Activated gamma-delta T cell treated with anti-CD3 and anti-CD28 coated beads, Interleukin-2, amount 50 U/mL, for 16 hours (primary cell): ENCODE data around the gene DEFB123.
"Not testable (repeated sequence)": the region's sequence is repeated elsewhere in the genome, so short reads cannot be mapped to it uniquely, and the experiment has no call there.

Experiments
- DNase-seq: peaks from one replicate; pipeline ENCODE4 v3.0.0-alpha.2; 2020; ENCODE audit warnings: low read depth

Gene DEFB123, protein sequence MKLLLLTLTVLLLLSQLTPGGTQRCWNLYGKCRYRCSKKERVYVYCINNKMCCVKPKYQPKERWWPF

DNA sequence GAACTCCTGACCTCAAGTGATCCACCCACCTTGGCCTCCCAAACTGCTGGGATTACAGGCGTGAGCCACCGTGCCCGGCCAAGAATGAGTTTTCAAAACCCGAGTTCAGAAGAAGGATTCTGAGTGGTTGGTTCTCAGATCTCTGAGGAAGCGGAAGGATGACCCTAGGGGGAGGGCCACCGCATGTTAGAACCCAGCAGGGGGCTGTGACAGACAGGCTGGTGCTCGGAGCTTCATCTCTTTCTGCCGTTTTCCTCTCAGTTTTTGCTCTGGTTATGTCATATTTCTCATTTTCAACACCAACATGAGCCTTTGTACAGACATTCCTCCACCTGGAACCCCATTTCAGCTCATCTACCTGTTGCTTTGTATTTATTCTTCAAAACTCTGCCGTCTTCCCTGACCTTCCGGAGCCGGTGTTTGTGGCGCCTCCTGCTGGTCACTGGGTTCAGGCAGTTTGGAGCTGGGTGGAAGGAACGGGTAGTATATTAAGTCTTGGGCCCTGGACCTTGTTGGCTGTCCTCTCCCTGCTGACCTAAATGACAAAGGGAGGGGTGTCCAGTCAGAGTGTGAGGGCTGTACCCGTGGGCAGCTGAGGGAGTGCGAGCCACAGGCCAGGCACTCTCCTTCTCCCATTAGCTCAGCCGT is at the start of gene DEFB123:
Gene DEFB123, plus strand, starts transcription at position 621 of the 648 bp plus-strand sequence. CDS start 67 bp downstream, outside the sequence.
- DNase-seq = no peak

DNA sequence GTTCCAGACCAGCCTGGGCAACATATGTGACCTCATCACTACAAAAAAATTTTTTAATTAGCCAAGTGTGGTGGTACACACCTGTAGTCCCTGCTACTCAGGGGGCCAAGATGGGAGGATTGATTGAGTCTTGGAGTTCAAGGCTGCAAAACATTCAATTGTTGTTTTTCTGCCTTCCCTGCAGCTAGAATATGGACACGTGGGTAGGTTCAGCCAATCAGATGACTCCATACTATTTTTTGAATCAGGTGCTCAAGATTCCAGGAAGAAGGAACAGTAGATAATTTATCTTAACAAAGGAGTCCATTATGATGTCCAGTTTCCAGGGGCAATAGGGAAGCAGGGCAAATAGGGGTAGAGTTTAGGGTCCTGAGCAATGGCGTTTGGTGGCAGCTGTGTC is 47.6 kb upstream of the DEFB123 start:
- DNase-seq = no peak

DNA sequence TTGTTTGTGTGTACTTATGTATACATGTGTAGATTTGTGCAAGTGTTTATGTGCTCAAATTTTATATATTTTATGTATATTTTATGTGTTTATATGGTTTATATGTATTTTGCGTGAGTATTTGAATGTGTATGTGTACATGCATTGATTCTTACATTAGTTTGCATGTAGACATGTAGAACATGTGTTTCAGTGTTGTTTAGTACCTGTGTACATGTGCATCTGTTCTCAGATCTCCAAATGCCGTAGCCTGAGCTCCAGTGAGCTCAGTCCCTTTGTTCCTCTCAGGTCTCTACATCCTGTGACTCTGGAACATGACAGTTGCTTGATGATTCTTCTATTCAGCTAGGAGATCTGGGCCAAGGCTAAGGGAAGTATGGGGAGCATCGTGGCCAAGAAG is 45.5 kb upstream of the DEFB123 start:
- no peak for DNase-seq

DNA sequence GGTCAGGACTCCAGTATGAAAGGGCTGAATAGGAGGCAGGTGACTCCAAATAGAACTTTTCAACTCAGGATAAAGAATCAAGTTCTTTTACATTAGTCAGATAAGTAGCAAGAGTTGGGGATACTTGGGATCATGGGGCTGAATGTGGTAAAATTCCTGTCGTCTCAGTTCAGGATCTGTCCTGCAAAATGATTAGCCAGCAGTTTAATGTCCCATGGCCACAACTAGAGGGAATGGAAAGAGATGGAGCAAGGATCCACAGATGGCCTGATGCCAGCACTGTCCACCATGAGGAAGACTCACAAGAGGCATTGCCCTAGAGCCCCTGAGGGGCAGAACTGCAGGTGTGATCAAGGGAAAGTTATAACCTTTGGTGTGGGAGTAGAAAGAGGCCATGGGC is 36.5 kb upstream of the DEFB123 start:
- DNase-seq = no peak

DNA sequence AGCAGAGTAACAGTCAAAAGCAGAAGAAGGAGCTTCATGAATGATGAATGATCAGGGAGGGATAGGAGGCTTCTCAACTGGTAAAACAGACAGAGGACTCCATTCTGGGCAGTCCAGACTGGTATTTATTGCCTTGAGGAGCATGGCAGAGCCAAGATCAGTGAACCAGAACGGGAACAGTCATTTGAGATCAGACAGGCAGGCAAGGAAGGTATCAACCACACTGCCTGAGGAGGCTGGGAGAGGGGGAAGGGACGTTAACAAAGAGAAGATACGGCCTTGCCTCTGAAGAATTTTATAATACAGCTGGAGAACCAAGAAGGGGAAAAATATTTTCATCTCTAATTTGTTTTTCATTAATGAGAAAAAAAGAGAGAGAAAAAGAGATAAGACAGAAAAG is 34.3 kb upstream of the DEFB123 start, which contains the start of gene DEFB121:
Gene DEFB121, minus strand, starts transcription at position 101 of the 400 bp plus-strand sequence. Its CDS starts 63 bp downstream, at position 38.
- no peak for DNase-seq

DNA sequence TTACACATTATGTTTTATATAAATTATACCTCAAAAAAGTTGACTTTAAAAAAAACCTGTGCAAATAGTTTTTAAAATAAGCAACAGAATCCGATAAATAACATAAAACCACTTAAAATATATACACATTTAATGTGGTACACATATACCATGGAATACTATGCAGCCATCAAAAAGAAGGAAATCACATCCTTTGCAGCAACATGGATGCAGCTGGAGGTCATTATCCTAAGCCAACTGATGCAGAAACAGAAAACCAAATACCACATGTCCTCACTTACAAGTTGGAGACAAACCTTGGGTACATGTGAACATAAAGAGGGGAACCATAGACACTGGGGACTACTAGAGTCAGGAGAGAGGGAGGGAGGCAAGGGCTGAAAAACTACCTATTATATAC is 30.4 kb upstream of the DEFB123 start:
- DNase-seq = no peak

DNA sequence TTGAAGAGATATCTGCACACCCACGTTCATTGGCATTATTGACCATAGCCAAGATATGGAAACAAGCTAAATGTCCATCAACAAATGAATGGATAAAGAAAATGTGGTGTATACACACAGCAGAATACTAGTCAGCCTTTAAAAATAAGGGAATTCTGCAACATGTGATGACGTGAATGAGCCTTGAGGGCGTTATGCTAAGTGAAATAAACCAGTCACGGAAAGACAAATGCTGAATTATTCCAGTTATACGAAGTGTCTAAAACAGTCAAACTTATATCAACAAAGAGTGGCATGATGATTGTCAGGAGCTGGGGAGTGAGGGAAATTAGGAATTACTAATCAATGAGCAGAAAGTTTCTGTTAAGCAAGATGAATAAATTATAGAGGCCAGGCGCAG is 26.1 kb upstream of the DEFB123 start:
- DNase-seq = no peak

DNA sequence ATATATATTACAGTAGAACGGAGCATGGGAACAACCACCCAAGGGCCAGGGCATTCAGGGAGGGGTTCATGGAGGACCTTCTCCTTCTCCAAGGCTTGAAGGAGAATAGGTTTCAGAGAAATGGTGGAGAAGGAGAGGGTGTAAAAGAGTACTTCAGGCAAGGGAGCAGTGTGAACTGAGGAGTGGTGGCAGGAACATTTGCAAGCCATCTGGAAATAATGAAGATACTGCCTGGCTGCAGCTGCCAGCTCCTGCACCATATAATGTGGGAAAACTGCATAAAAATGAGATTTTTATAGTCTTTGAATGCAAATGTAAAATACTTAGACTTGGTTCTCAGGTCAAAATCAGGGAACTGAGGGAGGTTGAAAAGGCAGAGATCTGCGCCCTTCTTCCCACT is 24.8 kb upstream of the DEFB123 start:
- DNase-seq = no peak

DNA sequence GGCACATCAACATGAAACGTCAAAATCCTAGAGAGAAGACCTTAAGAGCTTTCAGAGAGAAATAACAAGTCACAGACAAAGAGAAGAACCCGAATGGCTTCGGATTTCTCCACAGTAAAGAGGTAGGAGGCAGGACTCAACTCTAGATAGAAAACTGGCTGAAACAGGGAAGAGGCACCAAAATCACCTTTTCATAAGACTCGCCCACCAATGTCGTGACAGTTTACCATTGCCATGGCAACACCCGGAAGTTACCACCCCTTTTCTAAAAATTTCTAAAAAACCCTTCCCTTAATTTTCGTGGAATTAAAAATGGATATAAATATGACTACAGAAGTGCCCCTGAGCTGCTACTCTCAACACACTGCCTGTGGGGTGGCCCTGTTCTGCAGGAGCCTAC is 22.1 kb upstream of the DEFB123 start:
- no peak for DNase-seq

DNA sequence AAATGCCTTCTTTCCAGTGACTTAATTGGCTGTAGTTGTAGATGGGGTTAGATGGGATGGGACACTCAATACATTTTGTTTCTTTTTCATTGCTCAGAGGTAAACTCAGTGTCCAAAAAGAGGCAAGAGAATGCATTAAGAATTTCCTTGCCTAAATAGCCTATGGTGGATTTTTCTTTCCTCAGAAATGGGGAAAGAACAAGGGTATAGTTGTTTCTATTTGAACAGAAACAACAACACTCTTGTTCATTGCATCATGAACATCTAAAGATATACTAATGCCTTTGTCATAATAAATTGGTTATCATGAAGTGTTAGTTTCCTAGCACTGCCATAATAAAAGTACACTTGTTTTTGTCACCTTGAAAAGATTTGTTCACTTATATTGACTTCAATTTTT is 14.6 kb upstream of the DEFB123 start:
- DNase-seq = no peak

DNA sequence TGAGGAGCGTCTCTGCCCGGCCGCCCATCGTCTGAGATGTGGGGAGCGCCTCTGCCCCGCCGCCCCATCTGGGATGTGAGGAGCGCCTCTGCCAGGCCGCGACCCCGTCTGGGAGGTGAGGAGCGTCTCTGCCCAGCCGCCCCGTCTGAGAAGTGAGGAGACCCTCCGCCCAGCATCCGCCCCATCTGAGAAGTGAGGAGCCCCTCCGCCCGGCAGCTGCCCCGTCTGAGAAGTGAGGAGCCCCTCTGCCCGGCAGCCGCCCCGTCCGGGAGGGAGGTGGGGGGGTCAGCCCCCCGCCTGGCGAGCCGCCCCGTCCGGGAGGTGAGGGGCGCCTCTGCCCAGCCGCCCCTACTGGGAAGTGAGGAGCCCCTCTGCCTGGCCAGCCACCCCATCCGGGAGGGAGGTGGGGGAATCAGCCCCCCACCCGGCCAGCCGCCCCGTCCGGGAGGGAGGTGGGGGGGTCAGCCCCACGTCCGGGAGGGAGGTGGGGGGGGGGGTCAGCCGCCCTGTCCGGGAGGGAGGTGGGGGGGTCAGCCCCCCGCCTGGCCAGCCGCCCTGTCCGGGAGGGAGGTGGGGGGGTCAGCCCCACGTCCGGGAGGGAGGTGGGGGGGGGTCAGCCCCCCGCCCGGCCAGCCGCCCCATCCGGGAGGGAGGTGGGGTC is 13.4 kb upstream of the DEFB123 start:
- DNase-seq = not testable (repeated sequence)

DNA sequence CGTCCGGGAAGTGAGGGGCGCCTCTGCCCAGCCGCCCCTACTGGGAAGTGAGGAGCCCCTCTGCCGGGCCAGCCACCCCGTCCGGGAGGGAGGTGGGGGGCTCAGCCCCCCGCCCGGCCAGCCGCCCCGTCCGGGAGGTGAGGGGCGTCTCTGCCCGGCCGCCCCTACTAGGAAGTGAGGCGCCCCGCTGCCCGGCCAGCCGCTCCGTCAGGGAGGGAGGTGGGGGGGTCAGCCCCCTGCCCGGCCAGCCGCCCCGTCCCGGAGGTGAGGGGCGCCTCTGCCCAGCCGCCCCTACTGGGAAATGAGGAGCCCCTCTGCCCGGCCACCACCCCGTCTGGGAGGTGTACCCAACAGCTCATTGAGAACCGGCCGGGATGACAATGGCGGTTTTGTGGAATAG is 12.9 kb upstream of the DEFB123 start:
- not testable (repeated sequence) for DNase-seq

DNA sequence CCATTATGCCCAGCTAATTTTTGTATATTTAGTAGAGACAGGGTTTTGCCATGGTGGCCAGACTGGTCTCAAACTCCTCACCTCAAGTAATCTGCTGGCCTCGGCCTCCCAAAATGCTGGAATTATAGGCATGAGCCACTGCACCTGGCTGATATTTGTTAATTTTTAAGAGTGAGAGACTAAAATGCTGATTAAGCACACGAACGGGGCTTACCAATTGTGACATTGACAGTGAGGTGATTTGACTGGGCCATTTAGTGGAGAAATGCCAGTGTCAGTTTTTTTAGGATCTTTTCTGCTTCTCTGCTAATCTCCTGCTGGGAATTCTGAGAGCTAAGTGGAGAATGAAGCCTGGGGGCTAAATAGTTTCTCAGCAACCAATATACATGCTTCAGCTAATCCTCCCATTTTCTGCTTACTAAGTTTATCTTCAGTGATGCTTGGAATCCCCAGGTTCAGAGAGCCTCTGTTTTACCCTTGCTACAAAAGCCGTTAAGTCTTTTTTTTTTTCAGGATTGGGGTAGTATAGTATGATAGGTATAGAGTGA is 9.8 kb upstream of the DEFB123 start:
- no peak for DNase-seq

DNA sequence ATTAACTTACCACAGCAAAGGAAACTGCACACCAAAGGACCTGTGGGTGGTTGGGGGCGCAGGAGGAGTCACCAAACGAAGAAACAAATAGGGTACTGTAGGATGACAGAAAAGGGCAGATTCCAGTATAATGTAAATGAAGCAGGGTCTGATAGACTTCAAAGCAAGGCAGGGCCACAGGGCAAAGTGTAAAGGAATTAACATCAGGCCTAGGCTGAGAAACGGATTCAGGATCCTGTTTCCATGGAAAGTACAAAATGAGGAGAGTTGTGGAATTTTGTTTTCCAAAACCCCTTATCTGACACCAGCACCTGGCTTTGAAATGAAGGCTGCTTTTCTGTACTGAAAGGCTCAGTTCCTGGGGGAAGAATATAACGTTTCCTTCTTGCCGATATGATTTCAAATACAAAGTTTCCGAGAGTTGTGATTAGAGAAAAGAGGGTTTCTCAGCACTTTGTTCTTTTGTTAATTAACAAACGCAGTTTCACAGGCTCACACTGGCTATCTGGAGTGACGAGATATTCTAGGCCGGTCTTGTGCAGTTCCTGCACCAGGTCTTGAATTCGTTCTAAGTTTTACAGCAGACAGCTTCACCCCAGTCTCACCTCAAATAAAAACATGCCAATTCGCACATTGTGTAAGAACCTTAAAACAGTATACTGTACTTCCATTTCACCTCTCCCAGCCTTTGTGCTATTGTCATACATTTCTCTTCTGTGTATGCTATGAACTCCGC is 5.8 kb downstream of the DEFB123 start:
- DNase-seq = no peak

DNA sequence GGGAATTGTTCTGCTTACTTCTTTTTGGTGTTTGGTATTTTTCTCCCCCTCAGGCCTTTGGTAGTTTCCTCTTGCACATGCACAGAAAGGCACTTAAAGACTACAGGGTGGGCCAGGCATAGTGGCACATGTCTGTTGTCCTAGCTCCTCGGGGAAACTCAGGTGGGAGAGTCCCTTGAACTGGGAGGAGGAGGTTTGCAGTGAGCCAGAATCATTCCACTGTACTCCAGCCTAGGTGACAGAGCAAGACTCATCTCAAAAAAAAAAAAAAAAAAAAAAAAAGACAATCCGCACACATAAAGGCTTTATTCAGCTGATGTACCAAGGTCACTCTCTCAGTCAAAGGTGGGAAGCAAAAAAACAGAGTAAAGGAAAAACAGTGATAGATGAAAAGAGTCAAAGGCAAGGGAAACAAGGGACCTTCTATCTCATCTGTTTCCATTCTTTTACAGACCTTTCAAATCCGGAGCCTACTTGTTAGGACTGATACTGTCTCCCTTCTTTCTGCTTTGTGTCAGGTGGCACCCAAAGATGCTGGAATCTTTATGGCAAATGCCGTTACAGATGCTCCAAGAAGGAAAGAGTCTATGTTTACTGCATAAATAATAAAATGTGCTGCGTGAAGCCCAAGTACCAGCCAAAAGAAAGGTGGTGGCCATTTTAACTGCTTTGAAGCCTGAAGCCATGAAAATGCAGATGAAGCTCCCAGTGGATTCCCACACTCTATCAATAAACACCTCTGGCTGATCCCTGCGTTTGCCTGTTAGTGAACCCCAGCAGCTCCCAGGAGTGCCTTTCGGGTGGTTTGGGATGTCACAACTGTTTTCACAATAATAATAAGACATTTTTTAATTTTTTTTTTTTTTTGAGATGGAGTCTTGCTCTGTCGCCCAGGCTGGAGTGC is 9.3 kb downstream of the DEFB123 start:
- DNase-seq = no peak

DNA sequence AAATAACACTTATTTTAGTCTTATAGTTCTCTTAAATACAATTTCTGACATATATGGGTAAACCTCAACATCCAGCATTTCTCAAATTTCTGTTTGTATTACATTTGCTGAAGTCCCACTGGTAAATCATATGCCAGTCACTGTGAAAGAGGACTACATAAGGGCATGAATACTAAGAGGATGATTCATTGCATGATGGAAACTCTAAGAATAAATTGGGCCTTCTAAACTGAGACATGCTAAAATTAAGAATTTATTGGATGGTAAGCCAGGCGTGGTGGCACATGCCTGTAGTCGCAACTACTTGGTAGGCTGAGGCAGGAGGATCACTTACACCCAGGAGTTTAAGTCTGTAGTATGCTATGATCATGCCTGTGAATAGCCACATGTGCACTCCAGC is 12.1 kb downstream of the DEFB123 start:
- DNase-seq = no peak

DNA sequence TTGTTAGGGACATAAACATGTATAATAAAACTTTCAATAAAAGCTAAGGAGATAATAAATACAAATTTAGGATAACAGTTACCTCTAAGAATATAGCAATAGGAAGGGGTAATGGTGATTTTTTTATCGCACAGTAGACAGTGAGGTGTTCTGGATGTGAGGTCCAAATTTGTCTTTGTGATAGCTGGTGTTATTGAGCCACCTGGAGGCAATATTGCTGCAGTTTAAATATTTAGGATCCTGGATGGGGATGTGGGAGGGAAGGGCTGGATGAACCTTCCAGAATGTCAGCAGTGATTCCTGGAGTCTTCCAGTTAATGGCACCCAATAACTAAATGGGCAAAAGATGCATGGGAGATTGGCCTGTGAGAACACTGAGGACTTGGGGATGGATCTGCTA is 13.9 kb downstream of the DEFB123 start:
- no peak for DNase-seq

DNA sequence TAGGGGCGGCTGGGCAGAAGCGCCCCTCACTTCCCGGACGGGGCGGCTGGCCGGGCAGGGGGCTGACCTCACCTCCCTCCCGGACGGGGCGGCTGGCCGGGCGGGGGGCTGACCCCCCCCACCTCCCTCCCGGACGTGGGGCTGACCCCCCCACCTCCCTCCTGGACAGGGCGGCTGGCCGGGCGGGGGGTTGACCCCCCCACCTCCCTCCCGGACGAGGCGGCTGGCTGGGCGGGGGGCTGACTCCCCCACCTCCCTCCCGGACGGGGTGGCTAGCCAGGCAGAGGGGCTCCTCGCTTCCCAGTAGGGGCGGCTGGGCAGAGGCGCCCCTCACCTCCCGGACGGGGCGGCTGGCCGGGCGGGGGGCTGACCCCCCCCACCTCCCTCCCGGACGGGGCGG is 30.5 kb downstream of the DEFB123 start:
- not testable (repeated sequence) for DNase-seq

DNA sequence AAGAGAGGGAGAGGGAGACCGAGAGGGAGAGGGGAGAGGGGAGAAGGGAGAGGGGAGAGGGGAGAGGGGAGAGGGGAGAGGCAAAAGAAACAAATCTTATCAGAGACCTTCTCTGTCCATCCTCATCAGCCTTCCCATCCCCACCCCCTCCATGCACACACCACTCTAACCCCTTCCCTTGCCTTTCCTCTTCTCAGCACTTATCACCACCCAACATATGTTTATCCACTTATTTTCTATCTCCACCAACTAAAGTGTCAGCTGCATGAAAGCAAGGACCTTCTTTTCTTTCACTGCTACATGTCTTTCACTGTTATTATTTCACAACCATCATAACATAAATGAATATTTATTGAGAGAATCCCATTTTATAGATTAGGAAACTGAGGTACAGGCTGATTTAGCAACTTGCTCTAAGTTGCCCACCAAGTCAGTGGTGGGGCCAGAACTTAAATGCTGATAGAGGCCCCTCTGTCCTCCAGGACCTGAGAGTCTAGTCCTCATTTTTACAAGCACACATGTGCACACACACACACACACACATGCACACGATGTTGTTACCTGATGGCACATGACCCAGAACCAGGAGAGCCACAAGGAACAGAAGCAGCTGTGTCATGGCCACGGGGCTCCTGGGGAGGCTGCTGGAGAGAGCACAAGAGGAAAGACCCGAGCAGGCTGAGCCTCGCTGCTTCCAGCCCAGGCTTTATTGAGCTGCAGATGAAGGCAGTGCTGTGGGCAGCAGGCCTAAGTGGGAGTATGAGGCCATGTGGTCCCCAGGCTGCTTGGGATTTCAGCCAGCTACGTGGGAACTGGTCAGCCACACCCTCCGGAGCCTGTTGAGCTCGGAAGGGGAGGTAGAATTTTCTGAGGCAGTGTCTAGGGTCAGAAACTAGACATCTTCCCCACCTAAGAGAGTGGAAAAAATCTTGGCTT is 32.2 kb downstream of the DEFB123 start:
- no peak for DNase-seq

DNA sequence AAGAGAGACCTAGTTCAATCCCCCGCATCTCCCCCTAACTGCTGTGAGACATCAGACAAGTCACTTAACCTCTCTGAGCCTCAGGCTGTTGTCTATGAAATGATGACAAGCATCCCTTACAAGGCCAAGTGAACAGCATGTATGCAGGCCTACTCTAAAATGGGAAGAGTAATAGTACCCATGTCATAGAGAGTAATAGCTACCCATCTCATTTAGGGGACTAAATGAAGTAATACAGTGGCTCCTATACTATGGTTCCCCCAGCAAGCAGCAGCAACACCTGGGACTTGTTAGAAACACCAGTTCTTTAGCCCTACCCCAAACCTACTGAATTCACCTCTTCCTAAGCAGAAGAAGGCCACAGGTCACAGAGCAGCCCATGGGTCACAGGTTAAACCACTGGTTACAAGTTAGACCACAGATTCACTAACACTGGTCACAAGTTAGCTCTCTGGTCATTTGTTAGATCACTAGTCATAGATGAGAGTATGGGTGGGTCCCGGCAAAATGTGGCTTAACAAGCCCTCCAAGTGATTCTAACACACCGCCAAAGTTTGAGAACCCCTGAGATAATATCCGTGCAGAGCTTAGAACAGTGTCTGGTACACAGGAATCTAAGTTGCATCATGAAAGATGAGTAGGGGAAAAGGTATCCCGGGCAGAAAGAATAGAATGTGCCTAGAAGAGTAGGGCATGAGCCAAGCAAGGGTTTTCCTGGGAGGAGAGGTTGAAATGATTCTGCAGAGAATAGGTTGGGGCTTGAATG is 33.1 kb downstream of the DEFB123 start:
- DNase-seq = no peak
